Breast epithelium (tissue), 3 donors: ENCODE measurements around the gene CHMP1B.

Experiments used
- CTCF ChIP-seq, 3 donors: fragments of 450-650 bp; IDR thresholded peaks; one replicate each; pipeline ENCODE4 v1.5.1; 2016 to 2017; ENCODE audit warnings: antibody characterized with exemption in 3 of 3, mild to moderate bottlenecking in 3 of 3, moderate library complexity in 3 of 3
- POLR2A ChIP-seq: fragments of 450-650 bp; IDR thresholded peaks from one replicate; pipeline ENCODE4 v1.6.1; 2016; ENCODE audit warnings: antibody characterized with exemption, mild to moderate bottlenecking, moderate library complexity

DNA sequence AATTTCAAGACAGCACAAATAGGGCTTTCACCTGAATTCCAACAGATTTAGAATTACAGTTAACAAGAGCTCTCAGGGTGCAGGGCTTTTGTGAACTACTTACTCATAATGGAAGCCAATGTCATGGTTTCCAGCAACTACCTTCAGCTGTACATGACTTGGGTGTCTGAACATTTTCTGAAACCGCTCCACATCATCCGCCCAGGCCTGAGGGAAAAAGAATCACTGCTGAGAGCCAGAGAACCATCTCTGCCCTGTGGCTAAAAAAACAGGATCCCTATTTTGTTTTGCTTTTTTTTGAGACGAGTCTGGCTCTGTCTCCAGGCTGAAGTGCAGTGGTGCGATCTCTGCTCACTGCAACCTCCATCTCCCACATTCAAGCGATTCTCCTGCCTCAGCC is 38.1 kb downstream of the CHMP1B start:
- TF ChIP-seq CTCF (IDR thresholded peaks at IDR 0.05) (no peak), POLR2A (no peak)
